HL-60/S4 (cell line): ENCODE results near the gene CKB.
"Not testable (repeated sequence)": the region's sequence is repeated elsewhere in the genome, so short reads cannot be mapped to it uniquely, and the experiment has no call there.

ENCODE experiments used
- in situ Hi-C: fragments of 300-500 bp; cut with MboI; formaldehyde crosslinking; loops from 2 replicates; pipeline ENCODE4 v1.14.3; 2022; ENCODE audit warnings: low sequenced_read_pairs

The CKB gene

DNA sequence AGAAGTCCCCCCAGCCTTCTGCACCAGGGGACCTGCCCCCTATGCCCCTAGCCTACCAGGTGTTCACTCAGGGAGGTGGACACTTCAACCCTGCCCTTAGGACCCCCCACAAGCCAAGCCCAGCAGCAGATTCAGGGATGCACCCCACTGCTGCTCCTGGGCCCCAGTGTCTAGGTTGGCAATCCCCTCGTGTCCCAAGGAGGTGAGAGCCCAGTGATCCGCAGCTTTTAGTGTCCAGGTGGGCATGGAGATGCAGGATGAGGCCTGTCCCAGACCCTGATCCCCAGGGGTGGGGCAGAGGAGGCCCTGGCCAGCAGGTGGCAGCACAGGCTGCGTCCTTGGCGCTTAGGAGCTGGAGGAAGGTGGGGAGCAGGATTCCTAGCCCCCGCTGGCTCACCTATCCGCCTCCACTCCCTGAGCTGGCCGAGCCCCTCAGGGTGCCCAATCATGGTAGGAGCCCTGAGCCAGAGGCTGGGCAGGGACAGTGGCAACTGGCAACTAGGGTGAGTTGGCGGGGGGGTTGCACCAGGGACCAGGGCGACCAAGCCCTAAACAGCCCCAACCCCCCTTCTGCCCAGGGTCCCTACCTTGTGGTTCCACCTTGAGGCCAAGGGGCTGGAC, 4.1 kb downstream of the CKB start:
- in situ Hi-C loops = no loop called here

DNA sequence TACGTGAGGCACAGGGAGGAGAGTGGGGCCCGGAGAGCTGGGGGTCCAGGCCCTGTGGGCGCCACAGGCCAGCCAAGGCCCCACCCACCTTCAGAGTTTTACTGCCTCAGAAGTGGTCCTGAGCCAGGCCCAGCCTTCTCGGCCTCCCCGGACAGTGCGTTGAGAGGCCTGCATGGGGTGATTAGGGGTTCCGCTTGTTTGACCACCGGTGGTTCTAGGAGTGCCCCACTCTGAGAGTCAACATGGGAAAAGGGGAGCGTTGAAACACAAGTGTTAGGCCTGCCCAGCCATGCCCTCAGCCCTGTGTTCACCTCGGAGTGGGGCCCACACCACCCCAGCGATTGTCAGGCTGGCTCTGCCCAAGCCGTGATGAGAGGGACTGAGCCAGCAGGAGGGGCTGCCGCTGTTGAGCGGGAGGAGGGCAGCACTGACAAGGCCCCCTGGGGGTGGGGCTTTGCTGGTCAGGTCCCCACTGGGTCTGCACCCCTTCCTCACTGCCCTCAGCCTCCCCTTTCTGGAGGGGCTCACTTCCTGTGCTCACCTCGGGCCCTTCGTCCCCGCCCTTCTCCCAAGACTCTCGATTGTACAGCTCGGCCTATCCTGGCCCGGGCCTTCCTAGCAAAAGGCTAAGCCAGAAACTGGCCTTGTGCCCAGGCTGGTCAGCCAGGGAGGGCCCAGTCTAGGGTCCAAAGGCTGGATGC, 4.8 kb downstream of the CKB start:
- in situ Hi-C loops = no loop called here

GRCh38 chr14:103517174-103517566, 5.5 kb downstream of the CKB start:
- in situ Hi-C loops = no loop called here

GRCh38 chr14:103516426-103517173, 6.0 kb downstream of the CKB start:
- in situ Hi-C loops = no loop called here

DNA sequence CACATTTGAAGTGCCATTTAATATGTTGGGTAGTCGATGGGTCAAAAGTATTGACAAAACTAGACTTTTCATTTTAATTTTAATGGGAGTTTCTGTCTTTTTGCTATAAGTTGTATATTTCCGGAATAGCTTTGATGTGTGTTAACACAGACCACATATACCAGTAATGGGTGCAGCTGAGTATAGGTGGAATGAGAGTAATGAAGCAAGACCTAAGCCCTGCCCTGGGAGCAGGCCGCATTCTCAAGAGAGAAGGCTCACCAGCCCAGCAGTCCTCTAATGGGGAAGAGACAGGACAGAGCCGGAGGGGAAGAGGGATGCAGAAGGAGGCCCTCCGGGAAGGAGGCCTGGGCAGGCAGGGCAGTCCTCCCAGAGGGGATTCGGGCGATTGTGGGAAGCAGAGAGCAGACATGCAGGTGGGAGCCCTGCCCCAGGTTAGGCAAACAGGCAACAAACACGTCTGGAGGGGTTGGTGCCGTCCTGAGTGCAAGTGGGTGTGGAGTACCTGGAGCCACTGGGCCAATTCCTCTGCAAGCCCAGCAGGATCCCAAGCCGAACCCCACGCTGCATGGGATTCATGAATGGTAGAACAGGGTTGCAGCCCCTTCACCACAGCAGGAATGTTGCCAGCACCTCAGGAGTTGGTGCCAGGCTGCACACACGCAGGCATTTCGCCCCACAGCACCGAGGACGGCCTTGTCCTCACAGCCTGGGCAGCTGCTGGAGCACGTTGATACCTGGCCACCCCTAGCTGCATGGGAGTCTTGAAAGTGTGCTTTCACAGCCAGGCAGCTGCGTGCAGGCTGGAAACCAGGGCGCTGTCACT, 7.8 kb downstream of the CKB start:
- in situ Hi-C loops = no loop called here

DNA sequence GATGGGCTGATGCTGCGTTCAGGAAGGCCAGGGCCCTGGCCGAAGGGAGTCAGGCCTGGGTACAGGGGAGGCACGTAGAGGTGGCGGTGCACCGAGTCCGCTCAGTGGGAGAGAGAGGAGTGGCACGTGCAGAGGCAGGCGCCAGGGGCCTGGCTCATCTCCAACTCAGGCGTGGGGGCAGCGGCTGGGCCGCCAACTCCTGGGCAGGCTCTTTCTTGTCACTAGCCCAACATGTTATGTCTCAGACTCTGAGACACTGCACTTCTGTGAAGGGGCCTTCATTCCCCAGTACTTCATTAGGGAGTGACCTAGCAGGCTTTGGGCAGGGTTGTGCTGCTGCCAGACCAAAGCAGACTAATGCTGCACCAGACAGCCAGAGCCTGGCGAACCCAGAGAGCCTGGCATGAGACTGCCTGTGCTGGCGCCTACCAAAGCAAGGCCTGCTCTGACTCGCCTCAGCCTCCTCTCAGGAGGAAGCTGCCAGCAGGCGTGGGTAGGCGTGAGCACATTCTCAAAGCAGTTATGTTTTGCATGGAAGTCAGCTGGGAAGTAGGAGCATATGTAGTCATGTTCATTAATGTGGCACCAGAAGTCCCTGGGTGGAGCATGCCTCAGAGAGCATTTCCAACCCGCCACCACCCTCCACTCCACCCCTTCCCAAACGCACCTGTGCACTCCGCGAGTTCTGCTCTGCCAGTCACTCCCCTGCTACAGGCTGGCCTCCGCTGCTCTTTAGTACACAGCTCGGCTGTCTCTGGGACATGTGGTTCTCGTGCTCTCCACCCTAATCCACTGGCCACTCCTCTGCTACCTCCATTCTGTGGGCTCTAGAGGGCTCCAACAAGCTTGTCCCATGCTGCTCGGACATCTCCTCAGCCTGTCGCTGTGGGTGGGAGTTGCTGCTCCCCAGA, 9.7 kb downstream of the CKB start:
- in situ Hi-C loops = no loop called here

DNA sequence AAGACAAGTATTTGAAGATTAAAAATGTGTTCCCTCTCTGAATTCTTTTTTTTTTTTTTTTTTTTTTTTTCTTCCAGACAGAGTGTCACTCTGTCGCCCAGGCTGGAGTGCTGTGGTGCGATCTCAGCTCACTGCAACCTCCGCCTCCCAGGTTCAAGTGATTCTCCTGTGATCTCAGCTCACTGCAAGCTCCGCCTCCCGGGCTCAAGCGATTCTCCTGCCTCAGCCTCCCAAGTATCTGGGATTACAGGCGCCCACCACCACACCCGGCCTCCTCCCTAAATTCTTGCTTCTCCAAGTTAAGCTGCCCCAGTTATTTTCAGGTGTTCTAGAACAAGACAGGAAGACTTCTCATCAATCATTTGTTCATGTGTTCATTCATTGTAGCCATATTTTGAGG, 10.4 kb downstream of the CKB start:
- in situ Hi-C loops = not testable (repeated sequence)

GRCh38 chr14:103510724-103511693, 11.6 kb downstream of the CKB start:
- in situ Hi-C loops = no loop called here

DNA sequence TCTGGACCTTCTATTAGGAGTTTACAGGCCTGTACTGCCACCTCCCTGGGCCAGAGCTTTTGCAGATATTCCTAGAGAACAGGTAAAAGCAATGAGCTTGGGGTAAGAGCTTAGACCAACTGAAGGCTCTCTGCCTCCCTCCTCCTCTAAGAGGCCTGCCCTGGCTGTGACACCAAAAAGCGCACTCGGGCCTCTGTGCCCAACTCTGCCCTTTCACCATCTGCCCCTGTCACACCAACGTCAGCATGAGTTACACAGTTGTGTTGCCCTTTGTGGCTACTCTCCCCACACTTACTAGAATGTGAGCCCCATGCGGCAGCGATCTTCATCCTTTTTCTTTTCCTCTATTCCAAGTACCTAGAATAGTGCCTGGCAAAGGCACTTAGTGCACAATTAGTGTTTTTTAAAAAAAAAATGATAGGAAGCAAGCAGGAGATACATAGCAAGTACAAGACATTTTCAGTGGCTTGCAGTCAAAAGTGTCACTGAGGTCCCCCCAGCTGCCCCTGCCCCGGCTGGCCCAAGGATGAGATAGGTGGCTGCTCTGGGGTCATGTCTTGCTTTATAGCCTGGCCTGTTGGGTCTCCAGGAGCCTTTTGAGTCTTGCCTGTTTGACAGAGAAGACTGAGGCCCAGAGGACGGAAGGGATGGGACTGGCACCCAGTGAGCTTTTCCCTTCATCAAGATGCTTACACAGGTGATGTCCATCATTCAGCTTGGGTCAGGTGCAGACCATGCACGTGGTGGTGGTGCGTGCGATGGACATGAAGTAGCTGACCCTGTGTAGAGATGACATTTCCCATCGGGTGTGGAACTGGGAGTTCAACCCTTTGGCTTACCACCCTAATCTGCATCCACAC, 12.5 kb downstream of the CKB start:
- in situ Hi-C loops = no loop called here

GRCh38 chr14:103508521-103509329, 13.9 kb downstream of the CKB start:
- in situ Hi-C loops = no loop called here

- in situ Hi-C loops = no loop called here
These were observed 14.9 kb downstream of the CKB start for GRCh38 chr14:103507751-103508150.

GRCh38 chr14:103504991-103505565, 17.6 kb downstream of the CKB start:
- in situ Hi-C loops = loop anchor here (5.0 kb wide), 1 partner anchor 42 kb away; no protein-coding TSS in a partner anchor

- in situ Hi-C loops = loop anchor here (5.0 kb wide), 1 partner anchor 44 kb away; no protein-coding TSS in a partner anchor
These were observed 19.3 kb downstream of the CKB start for GRCh38 chr14:103503296-103503695.

- in situ Hi-C loops = loop anchor here (5.0 kb wide), 1 partner anchor 44 kb away; no protein-coding TSS in a partner anchor
These were observed 19.8 kb downstream of the CKB start for GRCh38 chr14:103502877-103503276.

GRCh38 chr14:103501921-103502669, 20.5 kb downstream of the CKB start:
- in situ Hi-C loops = loop anchor here (5.0 kb wide), 1 partner anchor 45 kb away; no protein-coding TSS in a partner anchor
